Inflammatory macrophage (primary cell): ENCODE data around the gene GPR162.
"Not testable (repeated sequence)": the region's sequence is repeated elsewhere in the genome, so short reads cannot be mapped to it uniquely, and the experiment has no call there.

Experiments used
- DNase-seq, 2 donors: peaks; one replicate each; pipeline ENCODE4 v3.0.0-alpha.2; 2020 to 2022

Gene GPR162

GRCh38 chr12:6861391-6861790, 39.8 kb downstream of the GPR162 start:
- DNase-seq: no peak

DNA sequence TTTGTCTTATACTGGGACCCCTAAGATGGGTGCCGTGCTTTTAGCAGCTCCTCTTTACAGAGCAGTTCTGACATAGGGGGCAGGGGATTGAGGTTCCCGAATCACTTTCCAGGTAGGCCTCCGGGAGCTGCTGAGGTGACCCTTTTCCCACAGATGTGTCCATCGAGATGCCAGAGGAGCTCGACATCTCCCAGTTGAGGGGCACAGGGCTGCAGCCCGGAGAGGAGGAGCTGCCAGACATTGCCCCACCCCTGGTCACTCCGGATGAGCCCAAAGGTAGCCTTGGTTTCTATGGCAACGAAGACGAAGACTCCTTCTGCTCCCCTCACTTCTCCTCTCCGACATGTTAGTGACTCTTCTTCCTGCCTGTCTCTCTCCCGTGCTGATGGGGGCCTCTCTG, 41.4 kb downstream of the GPR162 start:
- DNase-seq: no peak

- no peak for DNase-seq
These were observed 42.1 kb downstream of the GPR162 start for GRCh38 chr12:6863586-6864321.

DNA sequence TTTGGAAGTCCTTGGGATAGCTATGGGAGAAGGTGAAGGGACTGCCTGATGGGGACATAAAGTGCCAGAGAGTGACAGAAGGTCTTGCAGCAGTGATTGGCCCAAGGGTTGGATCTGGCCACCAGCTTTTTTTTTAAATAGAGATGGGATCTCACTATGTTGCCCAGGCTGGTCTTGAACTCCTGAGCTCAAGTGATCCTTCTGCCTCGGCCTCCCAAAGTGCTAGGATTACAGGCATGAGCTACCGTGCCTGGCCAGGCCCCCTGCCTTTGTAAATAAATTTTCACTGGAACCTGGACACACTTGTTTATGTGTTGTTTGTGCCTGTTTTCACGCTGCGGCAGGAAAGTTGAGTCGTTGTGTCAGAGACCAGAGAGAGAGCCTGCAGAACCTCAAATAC, 43.7 kb downstream of the GPR162 start:
- not testable (repeated sequence) for DNase-seq

- DNase-seq: no peak
These were observed 44.7 kb downstream of the GPR162 start for GRCh38 chr12:6866163-6866919.

DNA sequence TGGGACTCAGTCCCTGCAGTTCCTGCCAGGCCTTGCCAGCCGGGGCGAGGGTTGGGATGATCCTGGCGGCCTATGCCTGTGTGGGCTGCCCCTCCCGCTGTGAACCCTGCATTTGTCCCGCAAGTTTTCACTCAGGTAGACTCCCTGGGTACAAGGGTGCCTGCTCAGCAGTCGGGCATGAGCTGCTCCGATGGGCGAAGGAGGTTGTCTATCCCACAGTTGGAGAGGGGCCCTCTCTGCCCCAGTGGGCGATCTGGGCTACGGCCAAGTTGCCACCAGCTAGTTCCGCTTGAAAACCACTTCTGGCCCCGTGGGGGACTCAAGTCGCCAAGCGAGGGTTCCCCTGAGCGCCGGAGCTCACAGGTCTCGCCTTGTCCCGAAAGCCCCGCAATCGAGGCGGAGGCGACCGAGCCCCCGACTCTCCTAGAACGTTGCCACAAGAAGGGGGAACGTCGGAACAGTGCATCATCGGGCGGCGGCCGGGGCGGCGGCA, 45.3 kb downstream of the GPR162 start:
- peak; percentile 72 to 86 for DNase-seq

GRCh38 chr12:6867413-6868210, 46.0 kb downstream of the GPR162 start, which contains the start of gene TPI1:
TPI1 (plus strand) TSS chr12:6867531; CDS start chr12:6867567, 36 bp downstream.
- peak; percentile 88 to 91 for DNase-seq

- no peak for DNase-seq
These were observed 46.8 kb downstream of the GPR162 start for GRCh38 chr12:6868211-6869048.

GRCh38 chr12:6869049-6870021, 47.7 kb downstream of the GPR162 start:
- DNase-seq: peak; percentile 72 to 79

- not testable (repeated sequence) for DNase-seq
These were observed 48.7 kb downstream of the GPR162 start for GRCh38 chr12:6870304-6870703.

DNA sequence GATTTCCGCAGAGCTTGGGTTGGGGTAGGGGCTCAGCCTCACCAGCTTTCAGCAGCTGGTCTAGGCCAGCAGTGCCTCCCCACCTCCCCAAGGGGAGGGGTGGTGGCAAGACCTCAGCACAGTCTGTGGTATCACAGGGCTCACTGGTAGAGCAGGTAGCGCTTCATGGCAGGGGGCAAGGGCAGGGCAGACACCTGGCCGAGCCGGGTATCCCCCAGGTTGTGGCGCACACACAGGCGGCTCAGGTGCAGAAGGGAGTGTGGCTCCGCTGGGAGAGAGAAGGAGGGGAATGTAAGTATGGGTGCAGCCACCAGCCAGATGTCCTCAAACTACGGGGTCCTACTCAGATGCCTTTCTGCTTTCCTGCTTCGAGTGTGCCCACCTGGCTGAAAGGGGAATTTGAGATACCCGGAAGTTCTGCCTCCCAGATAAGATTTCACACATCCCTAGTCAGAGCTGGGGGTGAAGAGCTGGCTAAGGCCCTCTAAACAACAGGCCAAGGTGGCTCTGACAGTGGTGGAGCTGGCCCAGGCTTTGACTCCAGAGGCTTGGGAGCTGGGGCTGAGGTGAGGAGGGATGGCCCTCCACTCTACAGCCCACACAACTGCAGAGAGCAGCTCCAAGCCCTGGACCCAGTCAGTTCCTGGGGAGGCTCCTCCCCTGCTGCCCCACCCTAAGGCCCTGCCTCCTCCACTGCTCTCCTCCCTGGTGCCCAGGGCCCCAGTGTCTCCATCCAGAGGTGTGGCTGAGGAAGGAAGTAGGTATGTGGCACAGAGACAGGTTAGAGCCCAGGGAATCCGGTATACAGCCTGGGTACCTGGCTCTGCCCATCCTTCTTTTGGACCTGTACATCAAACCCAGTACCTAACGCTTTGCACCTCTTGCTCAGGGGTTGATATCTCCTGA, 49.7 kb downstream of the GPR162 start:
- no peak for DNase-seq

DNA sequence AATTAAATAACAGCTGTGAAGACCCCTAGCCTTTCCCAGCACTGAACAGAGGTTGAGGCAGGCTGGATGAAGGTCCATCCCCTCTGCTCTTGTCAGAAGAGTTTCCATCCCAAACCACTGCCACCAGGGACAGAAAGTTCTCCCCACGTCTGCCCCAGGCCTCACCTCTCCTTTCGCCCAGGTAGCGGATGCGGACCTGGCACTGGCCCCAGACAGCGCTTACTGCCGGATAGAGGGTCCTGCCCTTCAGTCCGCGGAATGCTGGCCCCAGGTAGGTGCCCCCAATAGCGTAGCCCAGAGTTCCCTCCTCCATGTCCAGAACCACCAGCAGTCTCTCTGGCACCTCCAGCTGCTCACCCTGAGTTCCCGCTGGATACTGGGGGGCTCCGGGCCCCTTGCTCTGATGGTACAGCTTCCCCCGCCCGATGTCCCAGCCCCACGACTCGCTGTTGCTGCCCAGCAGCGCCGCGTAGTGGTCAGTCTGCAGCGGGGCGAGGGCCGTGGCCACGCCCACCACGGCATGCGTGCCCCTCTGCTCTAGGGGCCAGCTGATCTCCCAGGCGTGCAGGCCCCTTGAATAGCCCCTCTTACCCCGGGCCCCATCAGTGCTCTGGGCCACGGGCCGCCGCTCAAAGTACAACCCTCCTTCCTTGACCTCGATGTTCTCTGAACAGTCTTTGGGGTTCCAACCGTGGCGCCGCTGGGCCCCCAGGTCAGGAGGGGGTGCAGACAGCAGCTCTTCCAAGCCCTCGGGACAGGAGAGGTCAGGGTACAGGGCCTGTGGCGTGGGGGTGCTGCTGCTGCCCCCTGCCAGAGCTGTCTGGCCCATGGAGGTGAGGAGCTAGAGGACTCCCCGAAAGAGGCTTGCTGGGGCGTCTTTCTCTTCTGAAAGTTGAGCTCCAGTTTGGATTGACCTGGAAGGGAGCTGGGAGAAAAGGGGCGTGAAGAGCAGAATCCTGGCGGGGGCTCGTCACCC, 50.7 kb downstream of the GPR162 start:
- DNase-seq: peak; percentile 72 to 81

DNA sequence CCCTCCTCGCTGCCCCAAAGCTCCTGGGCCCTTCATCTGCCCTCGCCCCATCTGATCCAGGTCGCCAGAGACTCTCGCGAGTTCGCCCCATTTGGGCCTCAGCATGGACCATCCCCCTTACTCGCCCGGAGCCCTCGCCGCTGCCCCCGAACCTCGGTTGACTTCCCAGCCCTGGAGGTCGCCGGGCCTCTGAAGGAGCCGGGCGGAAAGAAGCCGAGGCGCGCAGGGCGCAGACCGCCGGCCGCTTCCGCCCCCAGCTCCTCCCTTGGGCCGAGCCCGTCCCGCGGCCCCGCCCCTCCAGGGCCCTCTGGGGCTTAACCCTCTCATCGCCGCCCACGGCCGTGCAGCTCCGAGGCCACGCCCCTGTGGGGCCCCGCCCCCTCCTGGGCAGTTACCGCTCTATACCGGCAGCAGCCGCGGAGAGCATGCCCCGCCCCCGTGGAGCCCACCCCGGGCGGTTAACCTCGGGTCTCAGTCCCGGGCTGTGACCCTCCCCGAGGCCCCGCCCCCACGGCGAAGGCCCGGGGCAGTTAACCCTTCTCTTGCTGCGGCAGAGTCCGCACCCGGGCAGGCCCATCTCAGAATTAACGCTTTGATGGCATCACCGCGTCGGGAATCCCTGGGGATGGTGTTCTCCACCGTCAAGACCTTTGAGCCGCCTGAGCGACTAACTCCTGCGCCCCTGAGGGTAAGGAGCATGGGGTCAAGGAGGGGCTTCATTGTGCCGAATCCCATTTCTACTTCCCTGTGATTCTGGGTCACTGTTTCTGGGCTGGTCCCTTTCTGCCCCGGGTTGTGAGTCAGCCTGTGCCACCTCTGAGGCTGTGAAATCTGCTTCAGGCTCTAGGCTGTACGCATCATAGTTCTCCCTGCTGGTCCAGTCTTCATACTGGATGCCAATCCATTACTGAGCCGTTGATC, 51.7 kb downstream of the GPR162 start, which contains the start of gene SPSB2:
Gene SPSB2, minus strand, starts transcription at position 210 of the 921 bp plus-strand sequence. CDS start 402 bp downstream, outside the sequence.
- DNase-seq: peak; percentile 98

DNA sequence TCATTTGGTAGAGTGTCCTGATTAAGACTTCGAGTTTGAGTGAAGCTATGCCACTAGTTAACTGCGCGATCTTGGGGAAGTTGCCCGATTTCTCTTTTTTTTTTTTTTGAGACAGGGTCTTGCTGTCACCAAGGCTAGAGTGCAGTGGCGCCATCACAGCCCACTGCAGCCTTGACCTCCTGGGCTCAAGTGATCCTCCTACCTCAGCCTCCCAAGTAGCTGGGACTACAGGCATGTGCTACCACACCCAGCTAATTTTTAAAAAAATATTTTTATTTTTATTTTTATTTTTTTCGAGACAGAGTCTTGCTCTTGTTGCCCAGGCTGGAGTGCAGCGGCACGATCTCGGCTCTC, 52.4 kb downstream of the GPR162 start:
- not testable (repeated sequence) for DNase-seq
